Measurements from ENCODE around the gene OR51V1.
"Not testable (repeated sequence)": the region's sequence is repeated elsewhere in the genome, so short reads cannot be mapped to it uniquely, and the experiment has no call there.

The OR51V1 gene

GRCh38 chr11:5200582-5200981 is at the start of gene OR51V1:
Gene OR51V1, minus strand, starts transcription at chr11:5200682. Its CDS starts 0 bp downstream, at chr11:5200682.
- ChIA-PET POLR2A (ENCODE audit: low non-redundant PET) (no interaction called here), CTCF (interaction anchor here (0.6 kb wide), 1 partner anchor 609 kb away, joined by 3 read pairs; no protein-coding TSS in a partner anchor)
- TF ChIP-seq CTCF (conservative IDR thresholded peaks at IDR 0.05; ENCODE audit: low read depth), result no peak
- no peak for DNase-seq (ENCODE audit: low spot score)
- no peak within 1 kb of the TSS for H3K27ac ChIP-seq

- POLR2A ChIA-PET (ENCODE audit: low non-redundant PET); H3K27ac ChIP-seq; DNase-seq (ENCODE audit: low spot score): not testable (repeated sequence)
- CTCF ChIA-PET, result interaction anchor here (0.7 kb wide), 1 partner anchor 56 kb away, joined by 3 read pairs; no protein-coding TSS in a partner anchor
Measured at GRCh38 chr11:5249807-5250396, 49.4 kb upstream of the OR51V1 start, which contains the start of gene HBG1. Gene HBG1, minus strand, starts transcription at chr11:5249857. Its CDS starts 53 bp downstream, at chr11:5249804.

GRCh38 chr11:5248498-5248897 is 48.0 kb upstream of the OR51V1 start:
- POLR2A ChIA-PET (ENCODE audit: low non-redundant PET); H3K27ac ChIP-seq; DNase-seq (ENCODE audit: low spot score): not testable (repeated sequence)
- CTCF ChIA-PET, result interaction anchor here (0.6 kb wide), 1 partner anchor 45 kb away, joined by 3 read pairs; no protein-coding TSS in a partner anchor

GRCh38 chr11:5247472-5248192 is 47.1 kb upstream of the OR51V1 start:
- DNase-seq (ENCODE audit: low spot score), result no peak

GRCh38 chr11:5246772-5247471 is 46.4 kb upstream of the OR51V1 start:
- CTCF ChIA-PET, result no interaction called here
- DNase-seq (ENCODE audit: low spot score), result no peak
- H3K27ac ChIP-seq, result no peak overlapping the region
- POLR2A ChIA-PET (ENCODE audit: low non-redundant PET), result no interaction called here
- TF ChIP-seq CTCF (conservative IDR thresholded peaks at IDR 0.05; ENCODE audit: low read depth), result no peak

More at GRCh38 chr11:5247472-5248192, 47.1 kb upstream of the OR51V1 start:
- no peak for TF ChIP-seq CTCF (conservative IDR thresholded peaks at IDR 0.05; ENCODE audit: low read depth)
- ChIA-PET POLR2A (ENCODE audit: low non-redundant PET) (no interaction called here), CTCF (interaction anchor here (0.6 kb wide), 1 partner anchor 46 kb away, joined by 3 read pairs; no protein-coding TSS in a partner anchor)
- no peak overlapping the region for H3K27ac ChIP-seq

GRCh38 chr11:5245155-5245554 is 44.7 kb upstream of the OR51V1 start:
- no peak for DNase-seq (ENCODE audit: low spot score)
- H3K27ac ChIP-seq, result no peak overlapping the region
- POLR2A ChIA-PET (ENCODE audit: low non-redundant PET), result no interaction called here
- CTCF ChIA-PET, result no interaction called here
- TF ChIP-seq CTCF (conservative IDR thresholded peaks at IDR 0.05; ENCODE audit: low read depth), result no peak

GRCh38 chr11:5243816-5244180 is 43.3 kb upstream of the OR51V1 start:
- H3K27ac ChIP-seq, result no peak overlapping the region
- CTCF ChIA-PET, result no interaction called here
- TF ChIP-seq CTCF (conservative IDR thresholded peaks at IDR 0.05; ENCODE audit: low read depth), result no peak
- DNase-seq (ENCODE audit: low spot score), result no peak
- POLR2A ChIA-PET (ENCODE audit: low non-redundant PET), result no interaction called here

Data from RWPE1 (cell line).